Frontal cortex (tissue), 4 donors: ENCODE results near the gene NYNRIN. TPM values are rescaled to one million over a fixed set of nuclear protein-coding genes. Genes with fewer than 3 reads are reported as not detected.
"Not testable (repeated sequence)": the region's sequence is repeated elsewhere in the genome, so short reads cannot be mapped to it uniquely, and the experiment has no call there.

Experiments
- DNase-seq, 2 donors: peaks; one replicate each; pipeline ENCODE4 v3.0.0; 2012; ENCODE audit warnings: low spot score in 2 of 2
- FAIRE-seq: peaks from 2 replicates; lab custom pipeline; 2012; peaks lifted over from hg19 to GRCh38; lab: Jason Lieb, UNC
- total RNA-seq: library from RNA; depleted of rRNA; stranded (reverse); fragments of >200 nt; gene quantifications from one replicate; pipeline ENCODE4 v1.2.3, GENCODE V29; 2014
- donor health status: control.
- donor health status: control.
- donor health status: control.

The NYNRIN gene
- total RNA-seq, 1 donor from 2014 or later = 9.8 TPM

- FAIRE-seq (no peak), DNase-seq (no peak)
Measured at GRCh38 chr14:24369463-24369862, 29.3 kb upstream of the NYNRIN start.

- FAIRE-seq = no peak
- no peak for DNase-seq
Measured at GRCh38 chr14:24369907-24370687, 28.7 kb upstream of the NYNRIN start.

- FAIRE-seq = no peak
- no peak for DNase-seq
Measured at GRCh38 chr14:24370748-24371147, 28.1 kb upstream of the NYNRIN start.

- DNase-seq, FAIRE-seq: not testable (repeated sequence)
Measured at GRCh38 chr14:24371605-24372004, 27.2 kb upstream of the NYNRIN start.

- no peak for DNase-seq
- no peak for FAIRE-seq
Measured at GRCh38 chr14:24372701-24373416, 25.9 kb upstream of the NYNRIN start.

GRCh38 chr14:24376448-24377070, 22.2 kb upstream of the NYNRIN start:
- DNase-seq (no peak), FAIRE-seq (no peak)

- FAIRE-seq = no peak
Measured at GRCh38 chr14:24377126-24377525, 21.7 kb upstream of the NYNRIN start.

GRCh38 chr14:24377657-24378056, 21.1 kb upstream of the NYNRIN start:
- no peak for DNase-seq
- FAIRE-seq = no peak

More at GRCh38 chr14:24377126-24377525, 21.7 kb upstream of the NYNRIN start:
- DNase-seq = no peak

- no peak for DNase-seq
- no peak for FAIRE-seq
Measured at GRCh38 chr14:24378327-24378726, 20.5 kb upstream of the NYNRIN start.

- DNase-seq (no peak), FAIRE-seq (no peak)
Measured at GRCh38 chr14:24378981-24379906, 19.6 kb upstream of the NYNRIN start.

- DNase-seq (no peak), FAIRE-seq (no peak)
Measured at GRCh38 chr14:24379907-24380730, 18.7 kb upstream of the NYNRIN start.

GRCh38 chr14:24381363-24382063, 17.3 kb upstream of the NYNRIN start:
- FAIRE-seq (no peak), DNase-seq (no peak)

- no peak for FAIRE-seq
- no peak for DNase-seq
Measured at GRCh38 chr14:24382064-24382371, 16.8 kb upstream of the NYNRIN start.

GRCh38 chr14:24384169-24384568, 14.6 kb upstream of the NYNRIN start:
- FAIRE-seq = no peak
- DNase-seq = no peak

GRCh38 chr14:24385524-24385923, 13.3 kb upstream of the NYNRIN start:
- DNase-seq (no peak), FAIRE-seq (no peak)

GRCh38 chr14:24387009-24387345, 11.8 kb upstream of the NYNRIN start:
- FAIRE-seq (no peak), DNase-seq (no peak)

- not testable (repeated sequence) for FAIRE-seq, DNase-seq
Measured at GRCh38 chr14:24387579-24387978, 11.2 kb upstream of the NYNRIN start.

- FAIRE-seq (no peak), DNase-seq (no peak)
Measured at GRCh38 chr14:24388474-24389179, 10.2 kb upstream of the NYNRIN start.
